Middle frontal gyrus (tissue), 1 donor: ENCODE results near the gene MFN1.

Experiments used
- DNase-seq: peaks from one replicate; pipeline ENCODE4 v3.0.0-alpha.2; 2015; ENCODE audit warnings: low spot score; ENCODE audit errors: extremely low spot score

The MFN1 gene

GRCh38 chr3:179428876-179429548, 81.5 kb downstream of the MFN1 start:
- no peak for DNase-seq

DNA sequence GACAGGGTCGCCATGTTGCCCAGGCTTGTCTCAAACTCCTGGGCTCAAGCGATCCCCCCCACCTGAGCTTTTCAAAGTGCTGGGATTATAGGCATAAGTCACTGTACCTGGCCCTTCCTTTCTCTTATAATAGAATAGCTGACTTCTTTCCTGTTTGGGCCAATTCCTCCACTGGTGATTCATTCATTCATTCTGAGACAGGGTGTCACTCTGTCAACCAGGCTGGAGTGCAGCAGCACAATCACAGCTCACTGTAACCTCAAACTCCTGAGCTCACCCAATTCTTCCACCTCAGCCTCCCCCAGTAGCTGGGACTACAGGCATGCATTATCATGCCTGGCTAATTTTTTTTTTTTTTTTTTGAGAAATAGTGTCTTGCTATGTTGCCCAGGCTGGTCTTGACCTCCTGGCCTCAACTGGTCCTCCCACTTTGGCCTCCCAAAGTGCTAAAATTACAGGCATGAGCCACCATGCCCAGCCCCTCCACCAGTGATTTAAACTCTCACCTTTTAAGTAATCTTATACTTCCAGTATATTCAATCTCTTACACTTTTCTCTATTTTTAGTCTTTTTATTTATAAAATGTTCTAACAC, 82.9 kb downstream of the MFN1 start:
- DNase-seq, result no peak

DNA sequence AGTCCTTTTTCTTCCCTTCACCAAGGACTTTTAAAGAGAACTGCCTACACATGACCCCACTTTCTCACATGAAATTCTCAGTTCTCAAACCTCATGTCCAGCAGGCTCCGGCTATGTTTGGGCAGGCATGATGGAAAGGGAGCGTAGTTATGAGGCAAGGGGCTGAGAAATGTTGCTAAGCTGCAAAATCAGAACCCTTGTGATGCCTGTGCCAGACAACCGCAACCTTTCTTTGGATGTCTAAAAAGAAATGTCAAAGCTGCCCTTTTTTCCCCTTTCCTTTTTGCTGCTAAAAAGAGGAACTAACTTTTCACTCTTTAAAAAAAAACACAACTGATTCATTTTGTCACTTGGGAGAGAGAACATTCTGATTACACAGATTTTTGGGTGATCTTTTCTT, 84.5 kb downstream of the MFN1 start:
- DNase-seq, result no peak

DNA sequence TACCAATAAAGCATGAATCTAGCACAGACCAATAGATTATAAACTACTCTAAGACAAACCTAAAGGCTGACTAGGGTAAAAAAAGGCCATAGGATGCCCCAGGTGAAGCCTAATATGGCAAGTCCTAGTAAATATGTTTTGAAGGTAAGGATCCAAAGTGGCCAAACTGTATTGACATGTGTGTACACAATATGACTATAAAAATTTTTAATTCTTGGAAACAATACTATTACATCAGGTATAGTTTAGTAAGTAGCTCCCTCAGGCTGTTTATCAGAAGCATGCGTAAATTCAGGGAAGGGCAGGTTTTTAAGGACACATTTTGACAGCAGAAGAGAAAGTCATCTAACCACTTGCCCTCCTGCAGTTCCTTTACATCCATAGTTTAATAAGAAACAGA, 84.9 kb downstream of the MFN1 start:
- no peak for DNase-seq

GRCh38 chr3:179436517-179436916, 89.0 kb downstream of the MFN1 start:
- no peak for DNase-seq

DNA sequence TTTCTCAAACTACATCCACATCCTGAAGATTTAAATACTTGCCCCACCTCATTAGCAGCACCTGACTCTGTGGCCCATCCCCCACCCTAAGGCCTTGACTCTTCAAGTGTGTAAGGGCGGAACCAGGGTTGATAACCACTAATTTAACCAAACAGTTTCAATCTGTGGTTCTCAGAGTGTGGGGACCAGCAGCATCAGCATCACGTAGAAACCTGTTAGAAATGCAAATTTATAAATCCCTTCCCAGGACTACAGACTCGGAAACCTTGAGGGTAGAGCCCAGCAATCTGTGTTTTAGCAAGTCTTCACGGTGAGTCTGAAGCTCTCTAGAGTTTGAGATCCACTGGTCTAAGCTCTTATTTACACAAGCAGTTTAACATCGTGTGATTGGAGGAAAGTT, 91.3 kb downstream of the MFN1 start:
- no peak for DNase-seq
